GM21447 (cell line): ENCODE data around the gene RNF11.
A peak's percentile ranks its signal among the peaks of the same experiment; 100 is the strongest.

Experiments used
- ATAC-seq: cut with Tn5 transposase; IDR thresholded peaks from one replicate; pipeline ENCODE4 v1.9.1; 2021; ENCODE audit not compliant: unreplicated experiment

RNF11 gene

GRCh38 chr1:51294566-51295184 is 58.6 kb downstream of the RNF11 start:
- no peak for ATAC-seq

- no peak for ATAC-seq
Observed at GRCh38 chr1:51295926-51296325, 59.9 kb downstream of the RNF11 start.

- peak; percentile 53 for ATAC-seq
Observed at GRCh38 chr1:51296383-51297357, 60.6 kb downstream of the RNF11 start.

- no peak for ATAC-seq
Observed at GRCh38 chr1:51297401-51298321, 61.6 kb downstream of the RNF11 start.

GRCh38 chr1:51298322-51298705 is 62.2 kb downstream of the RNF11 start:
- no peak for ATAC-seq

- no peak for ATAC-seq
Observed at GRCh38 chr1:51299185-51299885, 63.3 kb downstream of the RNF11 start.

GRCh38 chr1:51299981-51300670 is 64.1 kb downstream of the RNF11 start:
- no peak for ATAC-seq

GRCh38 chr1:51301152-51301843 is 65.2 kb downstream of the RNF11 start:
- no peak for ATAC-seq

GRCh38 chr1:51301844-51302162 is 65.7 kb downstream of the RNF11 start:
- ATAC-seq, result no peak

- ATAC-seq, result no peak
Observed at GRCh38 chr1:51302270-51302669, 66.2 kb downstream of the RNF11 start.

- no peak for ATAC-seq
Observed at GRCh38 chr1:51302746-51303145, 66.7 kb downstream of the RNF11 start.

GRCh38 chr1:51303315-51303714 is 67.2 kb downstream of the RNF11 start:
- no peak for ATAC-seq

GRCh38 chr1:51303751-51304251 is 67.7 kb downstream of the RNF11 start:
- ATAC-seq, result peak; percentile 38

GRCh38 chr1:51304360-51304759 is 68.3 kb downstream of the RNF11 start:
- no peak for ATAC-seq

GRCh38 chr1:51305371-51305823 is 69.3 kb downstream of the RNF11 start:
- no peak for ATAC-seq

GRCh38 chr1:51306950-51307349 is 70.9 kb downstream of the RNF11 start:
- no peak for ATAC-seq

- ATAC-seq, result no peak
Observed at GRCh38 chr1:51308636-51309035, 72.6 kb downstream of the RNF11 start.

GRCh38 chr1:51309291-51309690 is 73.2 kb downstream of the RNF11 start:
- ATAC-seq, result no peak

GRCh38 chr1:51310871-51311613 is 75.0 kb downstream of the RNF11 start:
- ATAC-seq, result no peak
